Ishikawa (cell line): Measurements from ENCODE around the gene SPATA17.

Source experiments
- EGR1 ChIP-seq: IDR thresholded peaks from 2 replicates; pipeline ENCODE4 v1.6.1; 2012
- FOXM1 ChIP-seq: IDR thresholded peaks from 2 replicates; pipeline ENCODE4 v1.6.1; 2012; ENCODE audit warnings: low read depth, borderline replicate concordance
- MAX ChIP-seq: IDR thresholded peaks from 2 replicates; pipeline ENCODE4 v1.6.1; 2012

GRCh38 chr1:217895841-217896240 lies 264.7 kb downstream of the SPATA17 start:
- no peak for TF ChIP-seq FOXM1
- no peak for TF ChIP-seq MAX
- no peak for TF ChIP-seq EGR1
